ENCODE results near the gene ZCCHC7. TPM values are rescaled to one million over a fixed set of nuclear protein-coding genes. Genes with fewer than 3 reads are reported as not detected.
A peak's percentile ranks its signal among the peaks of the same experiment; 100 is the strongest.

The ZCCHC7 gene
- total RNA-seq, 2 donors from 2014 or later, result 21.2 to 22.7 TPM

DNA sequence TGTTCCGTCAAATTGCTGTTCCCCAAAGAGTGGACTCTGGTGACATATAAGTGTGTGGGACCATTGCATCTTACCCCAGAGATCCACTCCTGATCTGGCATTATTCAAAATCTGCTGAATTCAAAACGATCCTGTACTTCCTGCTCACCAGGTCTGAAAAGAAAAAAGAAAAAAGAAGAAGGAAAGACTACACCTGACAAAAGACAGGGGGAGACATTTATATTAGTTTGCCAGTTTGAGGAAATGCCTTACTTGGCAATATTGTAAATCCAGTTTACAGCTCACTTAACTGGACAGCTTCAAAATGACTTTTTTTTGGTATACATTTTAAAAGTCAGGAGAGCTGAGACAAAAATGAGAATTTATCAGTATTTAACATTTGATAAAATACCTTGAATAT, 287.1 kb downstream of the ZCCHC7 start:
- H3K9ac ChIP-seq (ENCODE audit: extremely low read depth, low read length, poor library complexity, severe bottlenecking), result no peak overlapping the region

More for the DNA sequence above, 287.1 kb downstream of the ZCCHC7 start:
- no peak overlapping the region for H3K27ac Mint-ChIP-seq
- H3K36me3 Mint-ChIP-seq (ENCODE audit: low read depth), result no peaks in the 10 kb centered on the region
- DNase-seq, result no peak
- no peak overlapping the region for H3K4me3 ChIP-seq (ENCODE audit: low read length)
- WGBS, 2 experiments (ENCODE audit: insufficient coverage in 1 of 2, insufficient read length in 1 of 2), result 71 to 93% methylated on average over 2 of the region's 2 CpGs
- no peaks in the 10 kb centered on the region for H3K4me1 ChIP-seq (ENCODE audit: control insufficient read depth, insufficient read depth, low read length)
- H3K27ac ChIP-seq (ENCODE audit: low read depth, low read length), result no peak overlapping the region
- no peaks in the 10 kb centered on the region for H3K27me3 ChIP-seq (ENCODE audit: control insufficient read depth, insufficient read depth, low read length, poor library complexity, severe bottlenecking)
- H3K9me3 ChIP-seq (ENCODE audit: control insufficient read depth, low read length), result no peaks in the 10 kb centered on the region
- H3K27me3 Mint-ChIP-seq (ENCODE audit: insufficient read depth), result no peaks in the 10 kb centered on the region
- no peak overlapping the region for H3K4me3 Mint-ChIP-seq
- peaks cover 4% of the 10 kb centered on the region for H3K4me1 Mint-ChIP-seq
- no peaks in the 10 kb centered on the region for H3K36me3 ChIP-seq (ENCODE audit: control insufficient read depth, insufficient read depth, low read length)
- H3K9me3 Mint-ChIP-seq, result no peaks in the 10 kb centered on the region
- TF ChIP-seq, protein P1, sequence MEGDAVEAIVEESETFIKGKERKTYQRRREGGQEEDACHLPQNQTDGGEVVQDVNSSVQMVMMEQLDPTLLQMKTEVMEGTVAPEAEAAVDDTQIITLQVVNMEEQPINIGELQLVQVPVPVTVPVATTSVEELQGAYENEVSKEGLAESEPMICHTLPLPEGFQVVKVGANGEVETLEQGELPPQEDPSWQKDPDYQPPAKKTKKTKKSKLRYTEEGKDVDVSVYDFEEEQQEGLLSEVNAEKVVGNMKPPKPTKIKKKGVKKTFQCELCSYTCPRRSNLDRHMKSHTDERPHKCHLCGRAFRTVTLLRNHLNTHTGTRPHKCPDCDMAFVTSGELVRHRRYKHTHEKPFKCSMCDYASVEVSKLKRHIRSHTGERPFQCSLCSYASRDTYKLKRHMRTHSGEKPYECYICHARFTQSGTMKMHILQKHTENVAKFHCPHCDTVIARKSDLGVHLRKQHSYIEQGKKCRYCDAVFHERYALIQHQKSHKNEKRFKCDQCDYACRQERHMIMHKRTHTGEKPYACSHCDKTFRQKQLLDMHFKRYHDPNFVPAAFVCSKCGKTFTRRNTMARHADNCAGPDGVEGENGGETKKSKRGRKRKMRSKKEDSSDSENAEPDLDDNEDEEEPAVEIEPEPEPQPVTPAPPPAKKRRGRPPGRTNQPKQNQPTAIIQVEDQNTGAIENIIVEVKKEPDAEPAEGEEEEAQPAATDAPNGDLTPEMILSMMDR (conservative IDR thresholded peaks at IDR 0.05), result peak; percentile 68

Other genes starting within 250 kb of the ZCCHC7 start
- gene PAX5, start 86.3 kb upstream of the ZCCHC7 start, total RNA-seq, result under 1 TPM in 1 of 2 donors, not detected in 1; 0.15 TPM

Data from endodermal cell (in vitro differentiated cells).